Left cardiac atrium (tissue), 4 donors: ENCODE measurements around the gene CKB. TPM values are rescaled to one million over a fixed set of nuclear protein-coding genes. Genes with fewer than 3 reads are reported as not detected.

Source experiments
- ATAC-seq, 2 donors: fragments of 200-7000 bp; cut with Tn5 transposase; one replicate each; pipeline ENCODE4 v1.9.1; 2020; ENCODE audit warnings: mild to moderate bottlenecking in 2 of 2, moderate library complexity in 2 of 2
- DNase-seq: peaks from one replicate; pipeline ENCODE4 v3.0.0-alpha.2; 2020
- intact Hi-C, 2 donors: fragments of 100-400 bp; cut with DNase I; formaldehyde crosslinking; loops; one replicate each; pipeline versions ENCODE4 v1.14.1 to v1.15.1; 2022 to 2023
- long read RNA-seq: library from polyadenylated mRNA; unstranded; transcript quantifications from one replicate; pipeline ENCODE4 v2.0.0, GENCODE V29; 2021
- total RNA-seq, 2 donors: library from RNA; stranded (reverse); fragmentation: NEBNext Ultra II Directional; extraction: Animal tissue kit (Norgen Biotek cat#: 25700); gene quantifications; one replicate each; pipeline ENCODE4 v1.2.1, GENCODE V29; 2021
- donor health status: DM: no; HTN: yes; CAD: no.
- donor health status: DM: no; HTN: yes; CAD: no; lungs with severe emphysema.
- donor health status: DM: yes; HTN: yes; CAD: no.
- donor health status: Dilated cardiomyopathy.

The CKB gene
- 100 to 1,000 TPM; 407 to 412 TPM for total RNA-seq
- long read RNA-seq, transcript CKB-201 (8 exons, 1,709 nt), result major isoform, 281 of 582 reads
- long read RNA-seq, transcript CKB-202 (4 exons, 1,170 nt), result minor isoform, 184 of 582 reads
- long read RNA-seq, partial matches to known transcripts, result 107 of 582 reads
- long read RNA-seq, other reads (novel, unspliced or antisense), result 9 of 582 reads

DNA sequence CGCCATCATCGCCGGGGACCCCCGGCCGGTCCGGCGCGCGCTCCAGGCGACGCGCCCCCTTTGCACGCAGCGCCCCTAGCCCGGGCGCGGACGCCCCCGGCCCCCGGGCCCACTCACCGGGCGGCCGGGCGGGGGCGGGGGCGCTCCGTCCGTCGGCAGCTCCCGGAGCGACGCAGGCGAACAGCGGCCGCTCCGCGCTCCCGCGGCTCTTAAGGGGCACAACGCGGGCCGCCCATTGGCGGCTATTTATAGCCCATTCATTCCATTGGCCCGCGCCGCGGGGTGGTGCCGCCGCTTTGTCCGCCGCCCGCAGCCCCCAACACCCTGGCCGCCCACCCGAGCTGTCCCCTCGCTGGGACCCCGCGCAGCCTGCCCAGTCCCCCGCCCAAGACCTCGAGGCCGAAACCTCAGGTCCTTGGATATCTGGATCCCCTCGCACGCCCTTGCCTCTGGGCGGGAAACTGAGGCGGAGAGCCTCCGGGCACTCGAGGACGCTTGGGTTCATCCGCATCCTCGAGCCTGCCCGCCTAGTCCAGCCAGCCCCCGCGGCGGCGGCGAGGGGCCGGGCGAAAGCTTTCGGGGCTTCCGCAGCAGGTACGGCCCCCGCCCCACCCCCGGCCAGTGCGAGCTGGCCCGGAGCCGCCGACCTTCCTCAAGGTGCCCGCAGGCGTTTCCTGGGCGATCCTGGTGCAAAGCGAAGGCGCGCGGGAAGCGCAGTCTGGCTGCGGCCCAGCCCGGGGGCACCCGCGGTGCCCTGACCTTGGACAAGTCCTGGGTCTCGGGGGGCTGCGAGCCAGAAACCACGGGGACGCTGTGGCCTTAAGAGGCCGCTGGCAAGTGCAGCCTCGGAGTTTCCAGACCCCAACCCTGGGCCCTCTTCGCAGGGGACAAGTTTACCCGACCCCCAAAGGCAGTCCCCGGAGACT is at the start of gene CKB:
CKB (minus strand) TSS at position 182 of the 926 bp plus-strand sequence. CDS start 337 bp downstream, outside the sequence.
- DNase-seq (peak; percentile 82), ATAC-seq (peak; percentile 8 to 28)
- intact Hi-C loops, result no loop called here

DNA sequence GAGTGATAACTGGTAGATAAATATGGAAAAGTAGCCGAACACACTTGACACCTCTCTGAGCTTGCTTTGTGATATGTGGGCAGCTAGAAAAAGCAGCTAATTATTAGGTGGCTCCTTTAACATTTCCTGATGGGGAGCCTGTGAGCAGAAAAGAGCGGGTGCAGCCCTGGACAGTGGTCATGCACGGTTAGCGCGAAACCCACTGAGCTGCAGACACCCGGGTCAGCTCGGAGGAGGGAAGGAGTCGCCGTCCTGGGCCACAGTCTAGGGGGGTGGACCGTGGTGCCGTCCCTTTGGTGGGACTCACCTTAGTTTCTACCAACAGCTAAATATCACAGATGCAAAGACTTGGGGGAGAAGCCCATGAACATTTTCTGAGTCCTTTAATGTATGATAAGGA is 46.8 kb upstream of the CKB start:
- intact Hi-C loops, result no loop called here
- ATAC-seq, result no peak

DNA sequence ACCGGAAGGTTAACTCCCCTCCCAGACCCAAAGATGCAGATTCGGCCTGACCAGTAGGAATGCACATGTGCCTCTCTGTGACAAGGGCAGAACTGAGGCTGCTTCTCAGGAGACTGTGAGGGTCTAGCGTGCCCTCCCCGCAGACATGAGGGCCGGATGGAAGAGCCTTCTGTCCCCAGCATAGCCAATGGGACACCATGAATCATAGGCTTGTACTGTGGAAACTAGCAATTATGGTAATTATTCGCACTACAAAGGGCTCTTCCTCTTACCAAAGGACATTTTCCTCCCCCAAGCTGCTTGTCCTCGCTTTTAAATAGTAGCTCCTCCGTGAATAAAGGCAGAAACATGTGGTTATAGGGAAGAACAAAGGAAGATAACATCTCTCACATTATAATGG is 46.3 kb upstream of the CKB start:
- ATAC-seq, result no peak
- intact Hi-C loops, result no loop called here
- no peak for DNase-seq

More for the DNA sequence above, 46.8 kb upstream of the CKB start:
- no peak for DNase-seq

DNA sequence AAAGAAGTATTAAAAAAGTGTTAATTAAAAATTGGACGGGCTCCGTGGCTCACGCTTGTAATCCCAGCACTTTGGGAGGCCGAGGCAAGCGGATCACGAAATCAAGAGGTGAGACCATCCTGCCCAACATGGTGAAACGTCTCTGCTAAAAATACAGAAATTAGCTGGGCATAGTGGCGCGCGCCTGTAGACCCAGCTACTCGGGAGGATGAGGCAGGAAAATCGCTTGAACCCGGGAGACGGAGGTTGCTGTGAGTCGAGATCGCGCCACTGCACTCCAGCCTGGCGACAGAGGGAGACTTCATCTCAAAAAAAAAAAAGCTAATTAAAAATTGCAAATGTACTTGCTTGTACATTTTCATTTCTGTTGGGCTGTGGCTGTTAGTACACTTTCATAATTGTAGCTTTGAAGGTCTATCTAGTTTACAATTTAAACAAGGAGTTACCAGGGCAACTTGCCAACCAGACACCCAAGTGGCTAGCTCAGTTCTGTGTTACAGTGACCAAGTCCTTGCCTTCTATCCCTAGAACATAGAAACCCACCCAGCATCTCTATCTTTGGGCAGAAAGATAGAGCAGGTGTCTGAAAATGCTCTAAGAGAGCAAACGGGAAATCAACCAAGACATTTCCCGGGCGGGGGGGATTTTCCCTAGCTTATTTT is 41.3 kb upstream of the CKB start:
- ATAC-seq (no peak), DNase-seq (no peak)
- intact Hi-C loops, result no loop called here

DNA sequence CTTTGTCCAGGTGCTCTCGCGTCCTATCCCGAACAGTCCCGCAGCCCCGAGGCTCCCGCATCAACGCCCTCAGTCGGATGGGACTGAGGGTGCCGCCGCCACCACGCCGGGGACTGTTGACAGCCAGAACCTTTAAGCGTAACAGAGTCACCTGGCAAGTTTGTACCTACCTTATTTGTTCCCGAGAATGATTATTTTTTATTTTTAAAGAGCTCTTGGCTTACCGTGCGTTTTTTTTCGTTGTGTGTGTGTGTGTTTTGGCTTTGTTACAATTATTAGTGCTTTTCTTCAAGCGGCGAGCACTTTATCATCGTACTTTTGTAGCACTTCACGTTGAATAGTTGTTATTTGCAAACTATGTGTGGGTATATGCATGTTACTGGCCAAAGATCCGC is 40.6 kb upstream of the CKB start:
- intact Hi-C loops, result no loop called here
- ATAC-seq (no peak), DNase-seq (no peak)

DNA sequence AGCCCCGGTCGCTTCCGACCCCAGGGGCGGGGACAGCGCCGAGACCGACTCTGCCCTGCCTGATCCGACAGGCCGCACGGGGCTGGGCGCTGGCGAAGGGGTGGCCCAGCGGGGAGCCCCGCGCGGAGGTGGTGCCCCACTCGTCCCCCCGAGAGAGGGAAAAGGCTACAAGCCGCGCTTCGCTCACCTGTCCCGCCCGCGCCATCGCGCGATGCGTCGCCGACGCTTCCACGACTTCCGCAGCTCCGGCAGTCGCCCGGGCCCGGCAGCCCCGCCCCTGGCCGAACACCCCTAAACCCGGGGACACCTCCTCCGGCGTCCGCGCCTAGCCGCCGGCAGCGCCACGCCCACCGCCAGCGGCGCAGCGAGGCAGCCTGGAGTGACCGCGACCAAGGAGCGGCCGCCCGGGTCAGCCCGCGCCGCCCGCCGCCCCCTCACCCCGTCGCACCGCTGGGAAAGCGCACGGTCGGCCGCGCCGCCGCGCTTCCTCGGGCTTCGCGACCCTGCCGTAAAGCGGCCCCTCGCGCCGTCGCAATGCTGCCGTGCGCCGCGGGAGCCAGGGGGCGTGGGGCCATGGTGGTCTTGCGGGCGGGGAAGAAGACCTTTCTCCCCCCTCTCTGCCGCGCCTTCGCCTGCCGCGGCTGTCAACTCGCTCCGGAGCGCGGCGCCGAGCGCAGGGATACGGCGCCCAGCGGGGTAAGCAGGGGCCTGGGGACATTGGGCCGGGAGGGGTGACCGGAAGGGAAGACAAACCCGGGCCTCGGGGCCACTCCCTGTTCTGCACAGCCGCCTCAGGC is 40.0 kb upstream of the CKB start, which contains the start of the genes BAG5 and COA8:
BAG5 (minus strand) TSS at position 229 of the 797 bp plus-strand sequence. CDS start 1,493 bp downstream, outside the sequence.
COA8 (plus strand) TSS at position 532 of the 797 bp plus-strand sequence; CDS start at position 574, 42 bp downstream.
- peak; percentile 88 for DNase-seq
- peak; percentile 85 to 91 for ATAC-seq
- intact Hi-C loops, result no loop called here

DNA sequence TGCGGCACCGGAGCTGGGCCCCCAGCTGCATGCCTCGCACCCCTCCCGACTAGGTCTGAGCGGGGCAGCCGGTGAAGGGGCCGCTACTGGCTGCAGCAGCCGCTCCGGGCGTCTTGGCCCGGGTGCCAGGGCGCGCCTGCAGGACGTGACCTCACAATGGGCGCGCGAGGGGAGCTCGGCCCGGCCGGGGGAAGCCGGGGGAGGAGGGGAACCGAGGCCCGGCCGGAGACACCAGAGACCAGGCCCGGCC is 39.5 kb upstream of the CKB start:
- peak; percentile 61 to 78 for ATAC-seq
- DNase-seq, result peak; percentile 65
- intact Hi-C loops, result no loop called here

DNA sequence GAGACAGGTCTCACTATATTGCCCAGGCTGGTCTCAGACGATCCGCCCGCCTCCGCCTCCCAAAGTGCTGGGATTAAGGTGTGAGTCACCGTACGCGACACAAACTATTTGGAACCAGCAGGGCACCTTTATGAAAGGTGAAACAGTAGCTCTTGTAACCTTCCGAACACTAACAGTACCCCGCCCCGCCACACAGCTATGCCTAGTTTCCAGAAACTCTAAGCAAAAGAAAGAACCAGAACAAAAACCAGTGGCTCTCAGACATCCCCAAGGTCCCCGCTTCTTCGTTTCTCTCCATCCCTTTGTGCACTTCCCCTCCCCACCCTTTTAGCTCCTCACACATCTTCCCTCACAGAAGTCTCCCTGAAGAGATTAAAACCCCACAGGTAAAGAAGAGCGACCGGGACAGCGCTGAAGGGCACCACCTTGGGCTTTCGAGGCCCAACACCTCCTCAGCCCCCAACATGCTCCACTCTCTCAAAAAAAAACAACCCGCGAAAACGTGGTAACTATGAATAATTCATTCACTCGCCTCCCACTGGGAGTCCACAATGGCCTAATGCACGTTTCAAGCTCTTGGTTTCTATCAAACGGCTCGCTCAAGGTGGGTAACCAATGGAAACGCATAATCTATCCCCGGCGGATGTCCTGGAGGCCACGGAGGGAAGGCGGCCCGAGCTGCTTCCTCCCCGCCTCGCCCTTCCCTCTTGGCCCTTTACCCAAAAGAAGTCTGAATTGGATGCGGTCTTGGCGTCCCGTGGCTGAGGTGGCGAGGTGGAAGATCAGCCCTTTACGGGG is 39.0 kb upstream of the CKB start:
- ATAC-seq, result peak; percentile 45 to 64
- intact Hi-C loops, result no loop called here
- DNase-seq, result peak; percentile 75

DNA sequence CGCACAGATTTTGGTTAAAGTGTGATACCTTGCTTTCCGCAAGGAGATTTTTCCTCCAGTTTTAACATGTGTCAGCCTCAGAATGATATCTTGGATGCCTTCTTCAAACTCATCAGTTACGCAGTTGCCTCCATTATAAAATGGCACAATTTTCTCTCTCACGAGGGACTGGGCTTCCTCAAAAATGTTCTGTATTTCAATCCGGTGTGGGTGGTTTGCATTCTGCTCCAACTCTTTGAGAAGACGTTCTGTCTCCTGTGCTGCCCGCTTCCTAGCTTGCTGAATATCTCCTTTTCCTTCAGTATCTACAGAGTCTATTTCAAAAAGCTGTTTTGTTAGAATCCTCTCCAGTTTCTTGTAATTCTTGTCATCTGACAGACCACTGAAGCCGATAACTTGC is 38.1 kb upstream of the CKB start:
- DNase-seq (no peak), ATAC-seq (no peak)
- intact Hi-C loops, result no loop called here

DNA sequence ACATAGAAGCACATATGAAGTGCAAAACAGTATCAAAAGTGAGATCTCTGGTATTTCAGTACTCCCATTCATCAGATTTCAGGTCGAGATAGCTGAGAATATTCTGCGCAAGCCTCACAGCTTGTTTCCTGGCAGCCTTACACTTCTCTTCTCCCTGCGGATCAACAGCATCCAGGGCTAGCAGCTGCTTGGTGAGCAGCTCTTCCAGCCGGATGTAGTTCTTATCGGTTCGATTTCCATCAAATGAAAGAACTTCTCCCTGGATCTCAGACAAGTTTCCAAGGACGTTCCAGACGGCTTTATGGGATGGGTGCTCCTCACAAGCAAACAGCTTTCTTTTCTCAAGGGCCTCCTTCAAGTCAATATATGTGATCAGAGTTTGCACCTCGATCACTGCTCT is 37.1 kb upstream of the CKB start:
- DNase-seq (no peak), ATAC-seq (no peak)
- intact Hi-C loops, result no loop called here

DNA sequence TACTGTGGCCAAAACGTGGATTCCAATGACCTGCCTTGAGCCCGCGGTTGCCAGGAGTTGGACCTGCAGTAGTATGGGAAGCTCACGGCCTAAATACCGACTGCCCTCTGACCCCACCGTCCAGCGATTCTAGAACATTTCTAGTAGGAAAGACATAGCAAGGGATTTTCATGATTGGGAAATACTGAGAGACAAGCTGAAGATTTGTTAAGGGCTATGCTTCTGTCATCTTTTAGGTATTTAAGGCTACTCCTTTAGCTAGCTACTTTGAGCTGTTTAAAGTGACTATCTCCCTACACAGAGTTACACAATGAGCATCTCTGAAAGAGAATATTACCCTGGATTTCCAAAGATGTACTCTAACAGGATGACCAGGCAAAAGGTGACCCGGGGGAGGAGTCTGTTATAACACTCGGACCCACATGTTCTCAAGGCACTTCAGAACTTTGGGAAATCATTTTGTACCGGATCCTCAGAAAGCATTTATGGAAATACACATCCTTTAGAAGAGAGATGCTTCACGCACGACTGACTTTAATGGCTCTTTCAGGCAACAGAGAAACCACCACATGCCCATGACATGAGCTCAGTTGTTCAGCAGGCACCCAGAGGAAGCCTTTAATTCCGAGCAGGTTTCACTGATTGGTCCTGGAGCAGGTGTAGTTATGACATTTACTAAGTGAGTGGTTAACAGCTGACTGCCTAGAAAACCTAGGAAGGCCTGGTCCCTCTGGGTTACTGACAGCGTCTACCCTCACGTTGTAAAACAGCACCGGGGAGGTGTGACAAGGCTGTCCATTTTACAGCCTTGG is 35.6 kb upstream of the CKB start:
- ATAC-seq (no peak), DNase-seq (no peak)
- intact Hi-C loops, result no loop called here

DNA sequence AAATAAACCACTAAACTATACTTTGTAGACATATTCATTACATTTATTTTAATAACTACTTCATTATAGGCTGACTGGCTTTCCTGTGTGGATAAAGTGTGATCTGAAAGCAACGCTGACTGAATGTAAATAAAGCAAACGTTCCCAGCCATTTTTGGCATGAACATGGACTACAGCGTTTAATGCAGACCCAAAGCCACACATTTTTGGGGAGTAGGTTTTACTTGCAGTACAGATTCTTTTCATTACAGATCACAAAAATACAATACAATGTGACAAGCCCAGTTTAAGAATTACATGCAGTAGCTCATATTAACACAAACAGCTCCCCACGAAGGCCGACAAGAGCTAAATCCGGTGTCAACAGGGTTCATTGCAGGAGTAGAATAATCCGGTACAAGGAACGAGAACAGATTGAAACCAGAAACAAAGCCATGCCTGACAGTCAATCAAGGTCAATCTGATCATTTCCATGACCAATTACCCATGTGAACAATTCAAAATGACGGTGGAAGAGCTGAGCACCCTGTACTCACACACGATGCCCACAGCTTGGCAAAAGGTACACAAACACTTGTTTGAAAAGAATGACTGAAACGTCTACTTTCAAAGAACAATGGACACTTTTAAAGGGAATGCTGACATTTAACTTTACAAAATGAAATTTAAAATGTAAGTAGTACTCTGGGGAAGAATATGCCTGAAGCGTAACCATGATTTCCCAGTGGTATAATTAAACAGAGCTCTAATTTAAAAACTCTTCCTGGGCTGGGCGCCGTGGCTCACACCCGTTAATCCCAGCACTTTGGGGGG is 34.5 kb upstream of the CKB start:
- intact Hi-C loops, result no loop called here
- ATAC-seq (no peak), DNase-seq (no peak)

DNA sequence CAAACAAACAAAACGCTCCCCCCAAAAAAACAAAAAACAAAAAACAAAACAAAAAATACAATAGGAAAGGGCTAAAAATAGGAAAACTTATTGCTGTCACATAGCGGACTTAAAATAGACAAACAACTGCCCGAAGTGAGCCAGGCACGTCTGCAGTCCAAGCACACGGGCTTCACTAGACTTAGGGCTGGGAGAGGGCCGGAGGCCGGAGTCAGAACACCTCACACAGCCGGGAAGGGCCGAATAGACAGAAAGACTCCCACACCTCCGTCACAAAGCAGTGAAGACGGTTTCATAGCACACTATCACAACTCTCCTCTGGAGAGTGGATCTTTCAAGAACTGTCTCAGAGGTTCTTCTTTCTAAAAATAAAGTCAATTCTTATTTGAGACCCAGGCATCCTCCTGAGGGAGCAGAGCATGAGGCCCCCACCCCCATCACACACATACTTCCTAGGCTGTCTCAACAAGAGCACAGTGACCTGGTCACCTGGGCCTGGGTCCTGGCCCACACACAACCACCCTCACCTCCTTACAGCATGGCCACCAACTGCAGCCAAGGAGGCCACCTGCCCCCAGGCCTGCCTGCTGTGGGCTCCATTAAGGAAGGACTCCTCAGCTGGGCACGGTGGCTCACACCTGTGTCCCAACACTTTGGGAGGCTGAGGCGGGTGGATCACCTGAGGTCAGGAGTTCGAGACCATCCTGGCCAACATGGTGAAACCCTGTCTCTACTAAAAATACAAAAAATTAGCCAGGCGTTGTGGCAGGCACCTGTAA is 33.1 kb upstream of the CKB start:
- ATAC-seq (no peak), DNase-seq (peak; percentile 20)
- intact Hi-C loops, result no loop called here

DNA sequence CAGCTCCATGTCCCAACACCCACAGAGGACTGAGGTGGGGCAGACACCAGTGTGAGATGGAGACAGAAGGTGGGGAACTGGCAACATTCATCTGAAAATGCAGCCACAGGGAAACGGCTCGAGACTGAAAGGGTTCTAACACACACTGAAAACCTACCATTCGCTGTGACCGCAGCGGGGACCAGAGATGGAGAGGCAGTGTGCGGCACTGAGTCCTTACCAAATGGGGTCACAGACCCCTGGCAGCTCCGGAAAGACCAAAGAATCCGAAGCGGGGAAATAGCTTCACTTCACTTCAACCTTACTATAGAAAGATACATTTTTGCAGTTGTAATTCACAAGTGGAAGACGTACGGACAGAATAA is 30.2 kb upstream of the CKB start:
- intact Hi-C loops, result no loop called here
- ATAC-seq (no peak), DNase-seq (no peak)

DNA sequence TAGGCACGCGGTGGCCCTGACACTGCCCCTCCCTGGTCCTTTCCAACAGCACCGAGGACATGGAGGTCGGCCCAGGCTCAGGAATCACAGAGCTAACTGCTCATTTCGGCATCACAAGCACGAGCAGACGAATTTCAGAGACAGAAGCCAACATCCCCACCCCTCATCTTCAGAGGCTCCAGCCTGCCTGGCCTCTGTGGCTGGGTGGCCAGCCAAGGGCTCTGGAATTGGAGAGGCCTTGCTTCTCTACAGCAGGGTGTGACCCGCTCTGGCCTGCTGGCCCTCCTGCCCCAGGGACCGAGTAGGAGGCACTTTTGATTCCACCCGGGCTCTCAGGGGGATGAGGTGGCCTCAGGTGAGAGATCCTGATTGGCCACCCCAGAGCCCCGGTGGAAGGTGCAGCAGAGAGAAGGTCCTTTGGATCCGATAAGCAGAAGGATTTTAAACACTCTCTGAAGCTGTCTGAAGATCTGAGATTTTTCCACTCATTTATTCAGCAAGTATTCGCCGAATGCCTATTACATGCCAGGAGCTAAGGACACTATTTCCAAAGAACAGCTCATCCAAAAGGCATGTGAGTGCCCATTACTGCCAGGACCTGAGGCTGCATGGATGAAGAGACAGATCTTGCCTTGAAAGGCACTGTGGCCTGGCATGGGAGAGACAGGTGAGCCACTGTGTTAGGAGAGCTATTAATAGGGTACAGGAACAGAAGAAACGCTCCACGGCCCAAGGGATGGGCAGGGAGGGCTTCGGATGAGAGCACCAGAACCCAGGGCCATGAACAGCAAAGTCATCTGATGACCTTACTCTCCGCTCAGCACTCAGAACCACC is 29.6 kb upstream of the CKB start:
- ATAC-seq, result peak; percentile 51 to 52
- intact Hi-C loops, result no loop called here
- DNase-seq, result peak; percentile 69
